ENCODE measurements around the gene KCNG3.
"Not testable (repeated sequence)": the region's sequence is repeated elsewhere in the genome, so short reads cannot be mapped to it uniquely, and the experiment has no call there.

DNA sequence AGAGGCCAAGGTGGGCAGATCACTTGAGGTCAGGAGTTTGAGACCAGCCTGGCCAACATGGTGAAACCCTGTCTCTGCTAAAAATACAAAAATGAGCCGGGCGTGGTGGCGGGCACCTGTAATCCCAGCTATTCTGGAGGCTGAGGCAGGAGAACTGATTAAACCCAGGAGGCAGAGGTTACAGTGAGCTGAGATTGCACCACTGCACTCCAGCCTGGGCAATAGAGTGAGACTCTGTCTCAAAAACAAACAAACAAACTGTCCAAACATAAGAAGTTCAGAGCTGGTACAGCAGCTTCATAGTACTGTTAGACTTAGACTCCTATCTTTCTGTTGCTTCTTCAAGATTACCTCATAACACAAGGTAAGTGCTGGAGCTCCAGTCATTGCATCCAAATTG is 100.5 kb downstream of the KCNG3 start:
- TF ChIP-seq, protein P1, sequence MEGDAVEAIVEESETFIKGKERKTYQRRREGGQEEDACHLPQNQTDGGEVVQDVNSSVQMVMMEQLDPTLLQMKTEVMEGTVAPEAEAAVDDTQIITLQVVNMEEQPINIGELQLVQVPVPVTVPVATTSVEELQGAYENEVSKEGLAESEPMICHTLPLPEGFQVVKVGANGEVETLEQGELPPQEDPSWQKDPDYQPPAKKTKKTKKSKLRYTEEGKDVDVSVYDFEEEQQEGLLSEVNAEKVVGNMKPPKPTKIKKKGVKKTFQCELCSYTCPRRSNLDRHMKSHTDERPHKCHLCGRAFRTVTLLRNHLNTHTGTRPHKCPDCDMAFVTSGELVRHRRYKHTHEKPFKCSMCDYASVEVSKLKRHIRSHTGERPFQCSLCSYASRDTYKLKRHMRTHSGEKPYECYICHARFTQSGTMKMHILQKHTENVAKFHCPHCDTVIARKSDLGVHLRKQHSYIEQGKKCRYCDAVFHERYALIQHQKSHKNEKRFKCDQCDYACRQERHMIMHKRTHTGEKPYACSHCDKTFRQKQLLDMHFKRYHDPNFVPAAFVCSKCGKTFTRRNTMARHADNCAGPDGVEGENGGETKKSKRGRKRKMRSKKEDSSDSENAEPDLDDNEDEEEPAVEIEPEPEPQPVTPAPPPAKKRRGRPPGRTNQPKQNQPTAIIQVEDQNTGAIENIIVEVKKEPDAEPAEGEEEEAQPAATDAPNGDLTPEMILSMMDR (IDR thresholded peaks at IDR 0.05) = not testable (repeated sequence)
- TF ChIP-seq POLR2A (IDR thresholded peaks at IDR 0.05) = not testable (repeated sequence)
